Epidermal melanocyte (primary cell): Measurements from ENCODE around the gene MAPK13.
"Not testable (repeated sequence)": the region's sequence is repeated elsewhere in the genome, so short reads cannot be mapped to it uniquely, and the experiment has no call there.

Experiments used
- DNase-seq: peaks from one replicate; pipeline ENCODE4 v3.0.0; 2011; ENCODE audit warnings: low spot score; ENCODE audit not compliant: insufficient read length

Gene MAPK13

GRCh38 chr6:36126553-36127458 is 3.5 kb upstream of the MAPK13 start:
- no peak for DNase-seq

GRCh38 chr6:36127462-36128016 is 2.8 kb upstream of the MAPK13 start:
- peak; percentile 60 for DNase-seq

- no peak for DNase-seq
Observed at GRCh38 chr6:36128073-36128472, 2.2 kb upstream of the MAPK13 start.

GRCh38 chr6:36128793-36129192 is 1.5 kb upstream of the MAPK13 start:
- DNase-seq = no peak

GRCh38 chr6:36129334-36129733 is 979 bp upstream of the MAPK13 start:
- not testable (repeated sequence) for DNase-seq

GRCh38 chr6:36130667-36131510 is 576 bp downstream of the MAPK13 start:
- no peak for DNase-seq

- peak; percentile 74 for DNase-seq
Observed at GRCh38 chr6:36131511-36132245, 1.4 kb downstream of the MAPK13 start.

- DNase-seq = no peak
Observed at GRCh38 chr6:36132246-36132895, 2.1 kb downstream of the MAPK13 start.

- no peak for DNase-seq
Observed at GRCh38 chr6:36133148-36133547, 2.8 kb downstream of the MAPK13 start.

GRCh38 chr6:36133912-36134311 is 3.6 kb downstream of the MAPK13 start:
- DNase-seq = no peak

- DNase-seq = no peak
Observed at GRCh38 chr6:36135053-36135731, 4.9 kb downstream of the MAPK13 start.

GRCh38 chr6:36136034-36136433 is 5.7 kb downstream of the MAPK13 start:
- no peak for DNase-seq

- DNase-seq = no peak
Observed at GRCh38 chr6:36136551-36136950, 6.2 kb downstream of the MAPK13 start.

GRCh38 chr6:36138667-36139066 is 8.4 kb downstream of the MAPK13 start:
- DNase-seq = no peak

- DNase-seq = no peak
Observed at GRCh38 chr6:36139431-36139830, 9.1 kb downstream of the MAPK13 start.

GRCh38 chr6:36139991-36140710 is 9.8 kb downstream of the MAPK13 start:
- no peak for DNase-seq

GRCh38 chr6:36141091-36141490 is 10.8 kb downstream of the MAPK13 start:
- no peak for DNase-seq

GRCh38 chr6:36141961-36142360 is 11.6 kb downstream of the MAPK13 start:
- DNase-seq = no peak

GRCh38 chr6:36142971-36143838 is 12.9 kb downstream of the MAPK13 start:
- DNase-seq = no peak
